Motor neuron (in vitro differentiated cells): ENCODE data around the gene GNB5. TPM values are rescaled to one million over a fixed set of nuclear protein-coding genes. Genes with fewer than 3 reads are reported as not detected.

Experiments
- ATAC-seq, 8 experiments: fragments of 200-7000 bp; cut with Tn5 transposase; replicated peaks in 6 of 8; 2 replicates each; pipeline ENCODE4 v1.8.0; 2021; ENCODE audit warnings: mild to moderate bottlenecking in 8 of 8, moderate library complexity in 8 of 8
- H3K27ac ChIP-seq, 2 donors: fragments of 250-450 bp; sonication (Bioruptor Pico); 2 replicates each; pipeline ENCODE4 v1.9.0; 2021; ENCODE audit warnings: antibody characterized with exemption in 2 of 2, mild to moderate bottlenecking in 2 of 2, moderate library complexity in 1 of 2
- H3K4me1 ChIP-seq, 2 donors: fragments of 250-450 bp; sonication (Bioruptor Pico); replicated peaks in 1 of 2; 2 replicates each; pipeline ENCODE4 v1.6.1; 2021; ENCODE audit warnings: antibody characterized with exemption in 2 of 2, mild to moderate bottlenecking in 2 of 2, moderate library complexity in 1 of 2
- H3K4me3 ChIP-seq, 5 donors: fragments of 250-450 bp; sonication (Bioruptor Pico); 2 replicates each; pipeline ENCODE4 v1.9.0; 2021; ENCODE audit warnings: antibody characterized with exemption in 5 of 5, mild to moderate bottlenecking in 5 of 5, moderate library complexity in 4 of 5
- WGBS, 10 experiments: fragments of 450-650 bp; shearing (Covaris generic); methylation state at CpG; one replicate each; pipeline ENCODE4 v1.0.0; 2022; 5-methylcytosine and 5-hydroxymethylcytosine counted together
- in situ Hi-C, 9 experiments: fragments of 400-800 bp; cut with MboI; loops; one replicate each; pipeline ENCODE4 v1.15.0; 2021; ENCODE audit warnings: low sequenced_read_pairs in 9 of 9, low pct_unique_long_range_greater_than_20kb in 2 of 9; ENCODE audit not compliant: unreplicated experiment in 9 of 9
- total RNA-seq, 8 experiments: library from RNA; unstranded; fragments of 300-600 nt; gene quantifications; 2 replicates each; pipeline versions ENCODE4 v1.2.3 to v1.2.4, GENCODE V29; 2022

The GNB5 gene
- total RNA-seq, 8 experiments from 2014 or later, result 9.1 to 52.6 (median 27.5) TPM

DNA sequence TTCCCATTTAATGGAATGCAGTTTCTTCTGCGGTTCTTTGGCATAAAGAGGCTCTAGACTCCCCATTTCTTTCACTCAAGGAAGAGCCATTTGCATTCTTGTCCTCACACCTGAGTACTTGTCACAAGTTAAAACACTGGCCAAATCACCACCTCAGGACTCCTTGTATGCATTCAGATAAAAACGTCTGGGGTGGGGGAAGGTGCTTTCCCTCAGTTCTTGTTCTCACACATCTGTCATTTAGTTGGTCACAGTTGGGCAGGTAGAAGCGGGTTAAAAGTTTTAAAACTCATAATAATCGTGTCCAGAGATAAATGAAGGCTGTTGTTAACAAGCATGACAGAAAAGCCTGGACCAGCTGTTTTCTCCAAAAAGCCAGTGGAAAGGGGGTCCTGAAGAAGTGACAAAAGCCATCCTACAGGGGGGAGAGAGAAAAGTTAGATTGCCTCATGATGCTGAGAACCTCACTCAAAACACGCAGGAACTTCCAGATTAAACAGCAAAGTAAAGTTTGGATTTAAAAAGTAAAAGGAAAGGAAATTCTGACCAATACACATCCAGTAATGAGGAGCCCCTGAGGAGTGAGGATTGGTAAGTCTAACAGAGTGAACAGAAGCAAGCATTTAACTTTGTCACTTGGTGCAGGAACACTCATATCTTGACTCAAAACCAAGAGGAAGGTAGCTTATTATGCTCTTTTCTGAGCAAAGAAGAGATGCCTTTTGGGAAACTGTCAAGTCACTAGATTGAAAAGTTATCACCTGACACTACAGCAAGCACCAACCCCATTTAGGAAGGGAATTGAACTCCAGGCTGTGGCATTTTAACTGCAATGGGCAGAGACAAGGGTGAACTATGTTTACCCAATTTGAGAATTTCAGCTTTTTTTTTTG lies 81.4 kb downstream of the GNB5 start:
- peaks cover 0 to 4% of the 10 kb centered on the region in 2 donors for H3K4me1 ChIP-seq
- ATAC-seq, result no peak
- 14 to 100% (median 50%) methylated on average over 1 to 5 of the region's 5 CpGs; no CpG with 5 or more reads in 1 of the 10 experiments for WGBS, 10 experiments
- in situ Hi-C loops, result no loop called here
- no peak overlapping the region for H3K27ac ChIP-seq
- H3K4me3 ChIP-seq, result no peak overlapping the region

DNA sequence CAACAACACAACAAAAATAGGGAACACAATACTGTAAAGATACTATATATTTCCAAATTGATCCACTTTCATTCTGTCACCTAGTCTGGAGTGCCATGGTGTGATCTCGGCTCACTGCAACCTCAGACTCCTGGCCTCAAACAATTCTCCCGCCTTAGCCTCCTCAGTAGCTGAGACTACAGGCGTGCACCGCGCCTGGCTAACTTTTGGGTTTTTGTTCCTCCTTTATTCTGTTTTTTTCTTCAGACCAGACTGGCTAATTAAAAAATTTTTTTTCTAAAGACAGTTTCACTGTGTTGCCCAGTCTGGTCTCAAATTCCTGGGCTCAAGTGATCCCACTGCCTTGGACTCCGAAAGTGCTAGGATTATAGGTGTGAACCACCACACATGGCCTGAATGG lies 84.0 kb downstream of the GNB5 start:
- Histone ChIP-seq H3K27ac (no peak overlapping the region), H3K4me1 (peaks cover 13 to 16% of the 10 kb centered on the region in 2 donors), H3K4me3 (no peak overlapping the region)
- in situ Hi-C loops, result no loop called here
- WGBS, 10 experiments, result 87 to 100% (median 96%) methylated on average over 2 to 6 of the region's 6 CpGs
- no peak for ATAC-seq

DNA sequence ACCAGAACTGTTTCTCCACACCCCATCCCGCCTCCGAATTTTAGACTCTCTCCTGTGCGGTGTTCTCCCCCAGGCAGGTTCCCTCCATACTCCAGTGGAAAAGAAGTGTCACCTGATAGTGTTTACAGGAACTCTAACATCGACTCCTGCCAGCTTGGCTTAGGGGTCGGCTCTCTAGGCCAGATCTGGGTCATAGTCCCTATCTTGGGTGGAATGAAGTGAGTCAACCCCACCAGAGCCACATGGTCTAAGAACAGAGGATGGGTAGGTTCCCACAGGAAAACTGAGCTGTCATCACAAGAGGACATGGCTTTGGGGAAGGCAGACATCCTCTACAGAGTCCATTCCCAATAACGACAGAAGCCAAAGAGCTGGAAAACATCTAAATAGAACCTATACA lies 84.6 kb downstream of the GNB5 start:
- no peak overlapping the region for H3K4me3 ChIP-seq
- WGBS, 10 experiments, result 34 to 100% (median 83%) methylated on average over 1 to 6 of the region's 6 CpGs; no CpG with 5 or more reads in 2 of the 10 experiments
- in situ Hi-C loops, result no loop called here
- H3K27ac ChIP-seq, result no peak overlapping the region
- peaks cover 15 to 19% of the 10 kb centered on the region in 2 donors for H3K4me1 ChIP-seq
- no peak for ATAC-seq

DNA sequence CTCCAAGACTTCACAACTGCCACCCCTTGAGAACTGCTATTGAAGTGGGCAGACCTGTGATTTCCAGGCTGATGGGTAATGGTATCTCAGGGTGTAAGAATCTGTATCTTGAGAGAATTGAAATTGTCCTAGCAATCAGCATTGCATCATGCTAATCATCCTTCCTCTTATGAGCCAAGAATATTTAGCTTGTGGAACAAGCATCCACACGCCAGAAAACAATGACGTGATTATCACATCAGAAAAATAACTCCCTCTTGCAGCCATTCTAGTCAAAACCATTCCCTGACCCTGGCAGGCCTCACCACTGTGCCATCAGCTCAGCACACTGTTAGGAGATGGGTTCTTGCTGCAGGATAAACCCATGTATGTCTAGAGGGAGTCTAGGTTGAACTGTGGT lies 85.3 kb downstream of the GNB5 start:
- in situ Hi-C loops, result no loop called here
- H3K4me3 ChIP-seq, result no peak overlapping the region
- no peak overlapping the region for H3K27ac ChIP-seq
- WGBS, 10 experiments, result 80 to 100% (median 91%) methylated on average over 2 of the region's 2 CpGs; no CpG with 5 or more reads in 4 of the 10 experiments
- peaks cover 16 to 19% of the 10 kb centered on the region in 2 donors for H3K4me1 ChIP-seq
- ATAC-seq, result no peak

DNA sequence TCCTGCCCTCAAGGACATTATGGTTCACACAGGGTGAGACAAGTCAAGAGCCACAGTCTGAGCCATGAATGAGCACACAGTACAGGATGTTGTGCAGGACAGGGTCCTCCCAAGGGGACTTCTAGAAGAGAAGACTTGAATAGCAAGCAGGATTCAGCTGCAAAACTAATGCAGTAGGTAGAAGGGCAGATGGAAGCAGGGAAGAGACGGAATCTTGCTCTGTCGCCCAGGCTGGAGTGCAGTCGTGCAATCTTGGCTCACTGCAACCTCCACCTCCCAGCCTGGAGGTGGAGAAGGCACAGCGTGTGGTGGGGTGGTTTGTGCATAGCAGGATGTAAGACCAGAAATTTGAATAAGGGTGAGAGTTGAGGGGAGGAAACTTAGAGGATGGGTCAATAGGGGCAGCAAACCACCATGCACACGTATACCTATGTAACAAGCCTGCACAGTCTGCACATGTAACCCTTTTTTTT lies 86.6 kb downstream of the GNB5 start:
- no peak for ATAC-seq
- H3K4me1 ChIP-seq, result peaks cover 16 to 19% of the 10 kb centered on the region in 2 donors
- H3K4me3 ChIP-seq, result no peak overlapping the region
- in situ Hi-C loops, result no loop called here
- no peak overlapping the region for H3K27ac ChIP-seq
- 42 to 100% (median 91%) methylated on average over 1 to 5 of the region's 5 CpGs; no CpG with 5 or more reads in 4 of the 10 experiments for WGBS, 10 experiments

DNA sequence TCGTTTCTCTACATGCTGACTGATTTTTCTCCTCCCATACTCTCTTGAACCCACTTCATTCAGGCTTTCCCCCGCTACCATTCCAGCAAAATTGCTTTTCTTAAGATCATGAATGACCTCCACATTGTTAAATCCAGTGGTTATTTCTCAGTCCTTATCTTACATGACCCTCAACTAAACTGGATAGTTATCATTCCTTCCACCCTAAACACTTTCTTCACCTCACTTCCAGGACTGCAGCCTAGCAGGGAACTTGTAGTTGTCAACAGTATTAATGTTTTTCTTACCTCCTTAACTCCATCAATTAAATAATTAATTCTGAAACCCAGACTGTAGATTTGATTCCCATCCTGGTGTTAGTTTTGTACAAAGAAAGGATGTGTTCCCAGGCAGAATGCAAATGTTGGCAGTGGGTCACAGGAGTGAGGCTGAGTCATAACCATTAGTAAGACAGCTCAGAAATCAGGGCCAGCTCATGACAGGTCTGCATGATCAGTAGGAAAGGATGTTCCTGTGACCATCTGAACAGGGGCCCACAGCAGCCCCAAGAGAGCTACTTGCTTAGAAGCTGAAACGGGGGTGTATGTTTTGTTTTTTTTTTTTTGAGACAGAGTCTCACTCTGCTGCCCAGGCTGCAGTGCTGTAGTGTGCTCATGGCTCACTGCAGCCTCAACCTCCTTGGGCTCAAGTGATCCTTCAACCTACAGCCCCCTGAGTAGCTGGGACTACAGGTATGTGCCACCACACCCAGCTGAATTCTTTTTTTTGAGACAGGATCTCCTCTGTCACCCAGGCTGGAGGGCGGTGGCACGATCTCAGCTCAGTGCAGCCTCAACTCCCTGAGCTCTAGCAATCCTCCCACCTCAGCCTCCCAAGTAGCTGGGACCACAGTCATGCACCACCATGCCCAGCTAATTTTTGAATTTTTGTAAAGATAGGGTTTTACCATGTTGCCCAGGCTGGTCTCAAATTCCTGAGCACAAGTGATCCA lies 87.7 kb downstream of the GNB5 start:
- in situ Hi-C loops, result no loop called here
- Histone ChIP-seq H3K4me1 (peaks cover 16 to 19% of the 10 kb centered on the region in 2 donors), H3K4me3 (no peak overlapping the region), H3K27ac (peak overlapping the region; percentile 60 to 69)
- ATAC-seq, result peak; percentile 63 to 98 (median 92)
- 0 to 85% (median 52%) methylated on average over 2 to 5 of the region's 5 CpGs; no CpG with 5 or more reads in 1 of the 10 experiments for WGBS, 10 experiments

DNA sequence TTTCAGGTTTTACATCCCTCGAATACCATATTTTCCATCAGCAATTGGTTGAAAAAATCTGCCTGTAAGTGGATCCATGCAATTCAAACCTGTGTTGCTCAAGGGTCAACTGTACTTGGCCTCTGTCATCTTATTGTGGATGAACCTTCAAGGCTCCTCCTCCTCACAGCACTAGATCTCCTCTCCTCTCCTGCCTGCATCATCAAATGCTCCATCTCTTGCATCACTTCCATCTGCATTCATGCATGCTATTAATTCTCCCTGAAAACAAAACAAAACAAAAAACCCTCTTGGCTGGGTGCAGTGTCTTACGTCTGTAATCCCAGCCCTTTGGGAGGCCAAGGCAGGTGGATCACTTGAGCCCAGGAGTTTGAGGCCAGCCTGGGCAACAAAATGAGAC lies 88.7 kb downstream of the GNB5 start:
- WGBS, 10 experiments, result 0 to 100% (median 60%) methylated on average over 1 to 2 of the region's 2 CpGs; no CpG with 5 or more reads in 2 of the 10 experiments
- Histone ChIP-seq H3K4me1 (peaks cover 16 to 19% of the 10 kb centered on the region in 2 donors), H3K27ac (peak overlapping the region; percentile 69 to 71), H3K4me3 (no peak overlapping the region)
- ATAC-seq, result peak in 7 of 8 experiments; percentile 29 to 83 (median 53)
- in situ Hi-C loops, result no loop called here

DNA sequence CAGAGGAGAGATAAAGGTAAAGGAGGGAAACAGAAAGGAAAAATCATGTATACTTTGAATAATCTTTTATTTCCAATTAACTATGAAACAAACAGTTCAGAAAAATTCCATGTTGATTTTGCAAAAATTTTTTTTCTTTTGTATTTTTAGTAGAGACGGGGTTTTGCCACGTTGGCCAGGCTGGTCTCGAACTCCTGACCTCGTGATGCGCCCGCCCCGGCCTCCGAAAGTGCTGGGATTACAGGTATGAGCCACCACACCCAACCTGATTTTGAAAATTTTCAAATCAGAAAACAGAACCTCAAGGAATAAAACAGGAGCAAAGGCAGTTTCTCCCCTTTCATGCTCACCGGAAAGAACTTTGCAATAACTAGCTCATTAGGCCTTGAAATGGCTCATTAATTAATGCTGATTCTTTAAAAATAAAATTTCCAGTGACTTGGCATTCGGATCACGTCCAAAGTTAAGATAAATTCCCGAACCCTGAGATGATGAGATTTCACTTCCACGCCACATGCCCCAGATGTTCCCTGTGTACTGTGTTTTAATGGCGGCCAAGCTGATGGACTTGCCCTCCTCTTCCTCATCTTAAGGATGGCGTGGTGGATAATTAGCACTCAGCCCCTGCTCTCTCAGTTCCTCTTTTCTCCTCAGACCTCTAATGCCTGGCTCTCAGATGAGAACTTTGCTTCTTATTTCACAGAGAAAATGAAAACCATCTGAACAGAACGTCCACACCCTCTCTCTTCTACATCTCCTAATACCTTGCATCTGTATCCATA lies 89.5 kb downstream of the GNB5 start:
- no peak overlapping the region for H3K27ac ChIP-seq
- no peak overlapping the region for H3K4me3 ChIP-seq
- in situ Hi-C loops, result no loop called here
- peak in 2 of 8 experiments; percentile 7 for ATAC-seq
- peaks cover 16 to 19% of the 10 kb centered on the region in 2 donors for H3K4me1 ChIP-seq
- WGBS, 10 experiments, result 51 to 95% (median 81%) methylated on average over 2 to 15 of the region's 16 CpGs

DNA sequence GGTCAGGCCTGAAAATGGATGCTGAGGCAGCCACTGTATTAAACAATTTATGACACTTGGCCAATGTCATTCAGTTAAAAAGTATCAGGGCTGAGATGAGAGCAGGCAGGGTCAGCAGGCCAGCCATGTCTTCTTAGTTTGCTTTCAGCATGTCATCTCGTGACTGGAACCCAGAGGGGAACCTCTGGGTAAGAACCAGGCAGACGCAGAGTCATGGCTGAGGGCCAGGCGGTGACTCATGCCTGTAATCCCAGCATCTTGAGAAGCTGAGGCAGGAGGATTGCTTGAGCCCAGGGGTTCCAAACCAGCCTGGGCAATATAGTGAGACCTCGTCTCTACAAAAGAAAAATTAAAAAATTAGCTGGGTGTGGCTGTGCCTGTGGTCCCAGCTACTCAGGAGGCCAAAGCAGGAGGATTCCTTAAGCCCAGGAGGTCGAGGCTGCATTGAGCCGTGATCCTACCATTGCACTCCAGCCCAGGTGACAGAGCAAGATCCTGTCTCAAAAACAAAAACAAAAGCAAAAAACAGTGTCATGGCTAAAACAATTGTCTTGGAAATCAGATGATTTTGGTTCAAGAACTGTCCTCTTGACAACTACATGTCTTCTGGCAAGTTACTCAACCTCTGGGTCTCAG lies 90.3 kb downstream of the GNB5 start:
- in situ Hi-C loops, result no loop called here
- 23 to 100% (median 82%) methylated on average over 1 to 5 of the region's 6 CpGs; no CpG with 5 or more reads in 4 of the 10 experiments for WGBS, 10 experiments
- peaks cover 16 to 19% of the 10 kb centered on the region in 2 donors for H3K4me1 ChIP-seq
- H3K27ac ChIP-seq, result no peak overlapping the region
- no peak for ATAC-seq
- no peak overlapping the region for H3K4me3 ChIP-seq

DNA sequence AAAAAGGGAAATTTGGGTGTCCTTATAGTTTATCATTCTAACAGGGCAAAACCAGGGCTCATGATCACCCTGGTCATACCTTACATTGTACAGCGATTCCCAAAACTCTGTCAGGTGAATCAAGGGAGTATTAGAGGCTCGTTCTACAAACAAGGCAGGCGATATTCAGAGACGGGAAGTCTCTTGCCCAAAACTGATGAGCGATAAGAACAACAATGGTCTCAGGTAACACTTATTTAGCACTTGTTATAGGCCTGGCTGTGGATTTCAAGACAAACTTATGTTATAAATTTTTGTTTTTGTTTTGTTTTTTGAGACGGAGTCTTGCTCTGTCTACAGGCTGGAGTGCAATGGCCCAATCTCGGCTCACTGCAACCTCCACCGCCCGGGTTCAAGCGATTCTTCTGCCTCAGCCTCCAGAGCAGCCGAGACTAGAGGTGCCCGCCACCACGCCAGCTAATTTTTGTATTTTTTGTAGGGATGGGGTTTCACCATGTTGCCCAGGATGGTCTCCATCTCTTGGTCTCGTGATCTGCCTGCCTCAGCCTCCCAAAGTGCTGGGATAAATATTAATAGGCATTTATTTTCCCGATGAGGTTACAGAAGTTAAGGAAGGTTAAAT lies 91.4 kb downstream of the GNB5 start:
- WGBS, 10 experiments, result 68 to 100% (median 95%) methylated on average over 1 to 10 of the region's 15 CpGs; no CpG with 5 or more reads in 2 of the 10 experiments

DNA sequence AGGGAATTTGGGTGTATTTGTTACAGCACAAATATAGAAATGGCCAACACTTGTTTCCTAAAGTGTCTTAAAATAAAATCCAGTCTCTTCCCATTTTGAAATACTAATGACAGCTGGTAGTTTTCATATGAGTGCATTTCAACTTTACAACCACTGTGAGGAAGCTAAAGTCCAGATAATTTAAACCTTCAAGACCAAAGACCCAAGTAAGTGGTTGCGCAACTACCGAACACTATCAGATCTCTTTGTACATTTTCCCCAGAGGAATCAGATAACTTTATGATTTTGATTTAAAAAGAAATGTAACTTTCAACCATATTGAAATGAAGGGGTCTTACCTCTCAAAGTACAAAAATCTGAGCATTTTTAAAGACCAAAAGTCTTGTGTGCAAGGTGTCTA lies 92.9 kb downstream of the GNB5 start:
- no peak for ATAC-seq
- no peak overlapping the region for H3K4me3 ChIP-seq
- 83 to 100% (median 94%) methylated on average over 2 of the region's 2 CpGs; no CpG with 5 or more reads in 2 of the 10 experiments for WGBS, 10 experiments
- H3K27ac ChIP-seq, result no peak overlapping the region
- H3K4me1 ChIP-seq, result peaks cover 13 to 15% of the 10 kb centered on the region in 2 donors
- in situ Hi-C loops, result no loop called here

More for the DNA sequence above, 91.4 kb downstream of the GNB5 start:
- in situ Hi-C loops, result no loop called here
- Histone ChIP-seq H3K4me3 (no peak overlapping the region), H3K27ac (no peak overlapping the region), H3K4me1 (peaks cover 16 to 19% of the 10 kb centered on the region in 2 donors)
- no peak for ATAC-seq
